ENCODE data around the gene FBXO4.
A peak's percentile ranks its signal among the peaks of the same experiment; 100 is the strongest.
"Not testable (repeated sequence)": the region's sequence is repeated elsewhere in the genome, so short reads cannot be mapped to it uniquely, and the experiment has no call there.

FBXO4 gene

GRCh38 chr5:41921874-41922273 is 3.2 kb upstream of the FBXO4 start:
- no peak for DNase-seq (ENCODE audit: low read depth)

- DNase-seq (ENCODE audit: low read depth), result no peak
Observed at GRCh38 chr5:41924526-41924871, 582 bp upstream of the FBXO4 start.

GRCh38 chr5:41925555-41925951 is 472 bp downstream of the FBXO4 start:
- no peak for DNase-seq (ENCODE audit: low read depth)

DNA sequence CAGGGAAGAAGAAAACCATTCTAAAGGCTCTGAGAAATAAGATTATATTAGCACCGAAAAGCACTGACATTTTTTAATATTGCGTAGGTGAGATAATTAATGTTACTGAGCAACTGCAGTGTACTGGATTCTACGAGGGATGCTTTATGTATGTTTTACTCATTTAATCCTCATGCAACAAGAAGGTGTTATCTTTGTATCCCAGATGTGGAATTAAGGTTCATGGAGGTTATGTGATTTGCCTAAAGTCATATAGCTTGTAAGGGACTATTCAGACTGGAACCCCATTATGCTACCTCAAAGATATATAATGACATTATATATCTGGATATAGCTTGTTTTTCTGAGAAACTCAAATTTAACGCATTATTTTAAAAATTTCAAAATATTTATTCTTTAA is 2.5 kb downstream of the FBXO4 start:
- DNase-seq (ENCODE audit: low read depth), result no peak

- DNase-seq (ENCODE audit: low read depth), result no peak
Observed at GRCh38 chr5:41929035-41929434, 4.0 kb downstream of the FBXO4 start.

DNA sequence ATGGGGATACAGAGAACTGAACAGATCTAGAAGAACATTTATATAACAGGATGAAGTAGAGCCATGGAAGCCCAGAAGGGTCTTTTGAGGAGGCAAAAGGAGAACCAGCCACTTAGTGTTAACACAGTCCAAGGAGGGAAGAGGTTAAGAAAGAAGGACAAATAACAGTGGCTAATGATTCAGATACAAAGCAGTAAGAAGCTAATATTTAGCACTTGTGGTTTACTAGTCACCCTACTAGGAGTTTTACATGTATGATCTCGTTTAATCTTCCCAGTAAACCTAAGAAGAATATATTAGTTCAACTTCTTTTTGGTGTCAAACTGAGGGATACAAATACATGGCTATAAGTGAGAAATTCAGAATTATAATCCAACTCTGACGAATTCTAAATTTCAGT is 7.7 kb downstream of the FBXO4 start:
- no peak for DNase-seq (ENCODE audit: low read depth)

GRCh38 chr5:41935544-41935943 is 10.5 kb downstream of the FBXO4 start:
- DNase-seq (ENCODE audit: low read depth), result no peak

- DNase-seq (ENCODE audit: low read depth), result no peak
Observed at GRCh38 chr5:41940641-41941040, 15.6 kb downstream of the FBXO4 start.

DNA sequence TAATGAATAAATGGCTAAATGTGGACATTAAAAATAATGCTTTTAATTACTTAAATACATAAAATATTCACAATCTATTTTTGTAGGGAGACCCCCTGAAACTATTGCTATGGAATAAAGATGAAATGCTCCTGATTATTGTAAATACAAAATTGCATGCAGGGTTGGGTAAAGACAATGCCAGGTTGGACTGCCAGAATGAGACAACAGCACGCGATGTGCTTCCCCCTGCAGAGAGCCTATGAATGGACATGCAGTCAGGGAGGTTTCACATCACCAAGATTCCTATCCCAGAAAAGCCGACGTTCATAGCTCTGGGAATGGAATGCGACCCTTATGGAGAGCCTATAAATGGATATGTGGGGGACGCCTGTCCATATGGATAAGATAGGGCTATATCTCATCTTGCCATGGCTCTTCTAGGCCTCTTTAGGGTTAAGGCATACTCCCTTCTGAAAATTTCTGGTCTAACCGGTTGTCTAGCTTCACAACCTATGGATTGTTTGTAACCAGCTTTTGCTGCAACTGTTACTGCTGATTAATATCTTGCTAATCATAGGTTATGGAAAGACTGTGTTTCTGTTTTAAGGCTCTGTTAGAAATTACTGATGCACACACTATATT is 20.4 kb downstream of the FBXO4 start:
- not testable (repeated sequence) for DNase-seq (ENCODE audit: low read depth)

DNA sequence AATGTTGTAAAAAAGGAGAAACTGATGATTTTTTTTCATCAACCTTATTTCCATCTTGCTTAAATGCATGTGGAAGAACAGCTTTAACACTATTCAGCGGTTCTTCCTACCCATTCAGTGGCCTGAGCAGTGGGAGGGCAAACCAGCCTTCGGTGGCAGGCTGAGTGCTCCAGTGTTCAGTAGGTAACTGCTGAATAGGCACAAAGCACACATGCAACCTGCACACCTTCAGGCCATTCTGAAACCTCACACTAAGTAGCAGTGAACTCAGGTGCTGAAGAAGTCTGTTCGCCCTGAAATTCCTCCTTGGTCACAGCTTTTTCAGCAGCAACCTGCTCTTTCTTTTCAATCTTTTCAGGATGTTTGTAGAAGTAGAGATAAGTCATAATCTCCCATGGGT is 26.1 kb downstream of the FBXO4 start:
- DNase-seq (ENCODE audit: low read depth), result no peak

- DNase-seq (ENCODE audit: low read depth), result no peak
Observed at GRCh38 chr5:41954286-41954685, 29.2 kb downstream of the FBXO4 start.

GRCh38 chr5:41955432-41956024 is 30.4 kb downstream of the FBXO4 start:
- no peak for DNase-seq (ENCODE audit: low read depth)

- DNase-seq (ENCODE audit: low read depth), result no peak
Observed at GRCh38 chr5:41956943-41957342, 31.9 kb downstream of the FBXO4 start.

DNA sequence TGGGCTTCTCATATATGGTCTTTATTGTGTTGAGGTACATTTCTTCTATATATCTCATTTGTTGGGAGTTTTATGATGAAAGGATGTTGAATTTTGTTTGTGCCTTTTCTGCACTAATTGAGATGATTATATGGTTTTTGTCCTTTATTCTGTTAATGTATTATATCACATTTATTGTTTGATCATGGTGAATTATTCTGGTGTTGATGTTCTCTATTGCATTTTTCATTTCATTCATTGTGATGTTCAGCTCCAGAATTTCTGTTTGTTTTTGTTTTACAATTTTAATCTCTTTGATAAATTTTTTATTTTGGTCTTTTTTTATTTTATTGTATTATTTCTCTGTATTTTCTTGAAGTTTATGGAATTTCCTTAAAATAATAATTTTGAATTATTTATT is 35.4 kb downstream of the FBXO4 start:
- DNase-seq (ENCODE audit: low read depth), result no peak

- DNase-seq (ENCODE audit: low read depth), result no peak
Observed at GRCh38 chr5:41961736-41962135, 36.7 kb downstream of the FBXO4 start.

DNA sequence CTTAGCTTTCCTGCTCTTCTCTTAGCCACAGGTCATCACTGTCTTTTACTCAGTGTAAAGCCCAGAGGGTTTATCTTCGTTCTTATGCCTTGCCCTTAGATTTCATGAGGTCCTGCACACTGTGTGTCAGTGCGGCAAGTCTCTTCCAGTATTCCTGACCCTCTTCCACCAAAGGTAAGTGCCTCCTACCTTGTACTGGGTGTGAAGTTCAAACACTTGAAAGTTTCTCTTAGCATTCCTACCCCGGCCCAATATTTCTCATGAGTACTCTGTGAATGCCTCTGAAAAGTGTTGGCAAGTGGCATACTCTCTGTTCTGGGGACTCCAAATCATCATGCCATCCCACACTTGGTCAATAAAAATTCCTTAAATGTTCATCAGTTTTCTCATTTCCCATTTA is 37.4 kb downstream of the FBXO4 start:
- DNase-seq (ENCODE audit: low read depth), result no peak

- no peak for DNase-seq (ENCODE audit: low read depth)
Observed at GRCh38 chr5:41966401-41967105, 41.5 kb downstream of the FBXO4 start.

GRCh38 chr5:41967401-41967800 is 42.3 kb downstream of the FBXO4 start:
- DNase-seq (ENCODE audit: low read depth), result no peak

- DNase-seq (ENCODE audit: low read depth), result no peak
Observed at GRCh38 chr5:41968153-41968723, 43.2 kb downstream of the FBXO4 start.

DNA sequence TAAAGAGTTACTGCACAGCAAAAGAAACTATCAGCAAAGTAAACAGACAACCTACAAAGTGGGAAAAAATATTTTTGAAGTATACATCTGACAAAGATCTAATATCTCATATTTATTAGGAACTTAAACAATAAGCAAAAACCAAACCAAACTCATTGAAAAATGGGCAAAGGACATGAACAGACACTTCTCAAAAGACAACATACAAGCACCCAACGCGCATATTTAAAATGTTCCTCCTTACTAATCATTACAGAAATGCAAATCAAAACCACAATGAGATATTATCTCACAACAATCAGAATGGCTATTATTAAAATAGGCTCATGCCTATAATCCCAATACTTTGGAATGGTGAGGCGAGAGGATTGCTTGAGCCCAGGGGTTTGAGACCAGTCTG is 48.0 kb downstream of the FBXO4 start:
- DNase-seq (ENCODE audit: low read depth), result no peak

GRCh38 chr5:41973887-41974286 is 48.8 kb downstream of the FBXO4 start:
- no peak for DNase-seq (ENCODE audit: low read depth)

GRCh38 chr5:41978676-41979075 is 53.6 kb downstream of the FBXO4 start:
- DNase-seq (ENCODE audit: low read depth), result peak; percentile 11

DNA sequence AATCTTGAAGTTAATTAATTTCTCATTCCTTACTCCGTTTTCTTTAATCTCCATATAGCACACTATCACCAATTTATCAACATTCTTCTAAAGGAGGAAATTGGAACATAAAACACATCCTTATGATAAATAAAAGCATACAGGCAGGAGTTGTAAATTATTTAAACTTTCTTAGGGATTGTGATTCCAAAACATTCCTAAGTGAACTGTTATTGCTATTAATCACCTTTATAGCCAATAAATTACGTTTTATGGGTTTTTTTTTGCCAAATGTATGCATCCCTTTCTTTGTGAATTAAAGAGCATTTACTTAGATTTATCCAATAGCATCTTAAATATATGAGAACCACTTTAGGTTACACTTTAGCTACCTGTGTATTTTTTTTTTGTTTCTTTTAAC is 55.3 kb downstream of the FBXO4 start:
- no peak for DNase-seq (ENCODE audit: low read depth)

Measured in HS-5 (cell line).